HepG2 (cell line): ENCODE results near the gene CCT4. TPM values are rescaled to one million over a fixed set of nuclear protein-coding genes. Genes with fewer than 3 reads are reported as not detected.

Experiments used
- ATAC-seq: fragments of 200-7000 bp; cut with Tn5 transposase; 3 replicates; pipeline ENCODE4 v1.9.1; 2020; ENCODE audit warnings: mild to moderate bottlenecking, moderate library complexity
- BruUV-seq: library from RNA; stranded (reverse); fragments of 400-500 nt; replicated peaks from 2 replicates; lab custom pipeline; 2021; lab: Mats Ljungman, UMichigan
- CTCF ChIA-PET: fragments of 300-600 bp; formaldehyde crosslinking; extraction: SDS; loops from one replicate; lab custom pipeline; 2021; ENCODE audit warnings: low total read pairs, inconsistent platforms, low intra/inter-chr PET ratio; lab: Yijun Ruan, JAX
- POLR2A ChIA-PET: fragments of 350-600 bp; sonication (Branson Sonifier 250); formaldehyde crosslinking; loops from one replicate; lab custom pipeline; 2020; ENCODE audit warnings: antibody characterized with exemption, inconsistent platforms; lab: Yijun Ruan, JAX
- DNase-seq: peaks from one replicate; pipeline ENCODE4 v3.0.0-alpha.2; 2015; ENCODE audit warnings: low spot score
- FAIRE-seq: peaks from 3 replicates; lab custom pipeline; 2011; peaks lifted over from hg19 to GRCh38; lab: Jason Lieb, UNC
- H2AFZ ChIP-seq: one replicate; pipeline ENCODE4 v1.6.1; 2011; ENCODE audit warnings: low read length, inconsistent platforms
- H3K27ac ChIP-seq: fragments of 300-600 bp; 3 replicates; pipeline ENCODE4 v1.8.0; 2011; ENCODE audit warnings: mixed run types, mild to moderate bottlenecking, mixed read lengths, low read length, inconsistent platforms; ENCODE audit not compliant: insufficient read depth; ENCODE audit errors: extremely low read length
- H3K27me3 ChIP-seq, 2 experiments: fragments of 200-600 bp in 1 of 2; 2 replicates in 1 of 2; 3 replicates in 1 of 2; pipeline versions ENCODE4 v1.6.0 to v1.8.0; 2011; ENCODE audit warnings: low read length in 2 of 2, mild to moderate bottlenecking in 2 of 2, moderate library complexity in 2 of 2, inconsistent platforms in 1 of 2; ENCODE audit not compliant: insufficient read depth in 2 of 2, control insufficient read depth in 1 of 2
- H3K36me3 ChIP-seq, 2 experiments: fragments of 200-600 bp in 1 of 2; replicated peaks in 1 of 2; 2 replicates in 1 of 2; 3 replicates in 1 of 2; pipeline versions ENCODE4 v1.5.1 to v1.8.0; 2011; ENCODE audit warnings: low read length in 2 of 2, inconsistent platforms in 1 of 2; ENCODE audit not compliant: insufficient read depth in 2 of 2, control insufficient read depth in 1 of 2
- H3K4me1 ChIP-seq: 2 replicates; pipeline ENCODE4 v1.5.1; 2012; ENCODE audit warnings: low read length, inconsistent platforms; ENCODE audit not compliant: insufficient read depth
- H3K4me2 ChIP-seq: 2 replicates; pipeline ENCODE4 v1.6.0; 2011; ENCODE audit warnings: low read depth, low read length, inconsistent platforms
- H3K4me3 ChIP-seq, 3 experiments: fragments of 200-600 bp in 1 of 3; sonication (generic), shearing (Covaris generic) in 1 of 3; replicated peaks in 1 of 3; 2 replicates each; pipeline ENCODE4 v1.5.1; 2011 to 2016; ENCODE audit warnings: low read length in 3 of 3, inconsistent platforms in 2 of 3, low read depth in 2 of 3, mild to moderate bottlenecking in 2 of 3, control low read depth in 1 of 3, mixed read lengths in 1 of 3; ENCODE audit not compliant: insufficient read depth in 1 of 3
- H3K79me2 ChIP-seq: one replicate; pipeline ENCODE4 v1.6.1; 2011; ENCODE audit warnings: low read length, inconsistent platforms; ENCODE audit not compliant: insufficient read depth
- H3K9ac ChIP-seq: 2 replicates; pipeline ENCODE4 v1.6.0; 2011; ENCODE audit warnings: mild to moderate bottlenecking, low read depth, low read length, inconsistent platforms; ENCODE audit not compliant: insufficient read depth
- H3K9me3 ChIP-seq: 2 replicates; pipeline ENCODE4 v1.5.1; 2012; ENCODE audit warnings: mild to moderate bottlenecking, low read length
- H4K20me1 ChIP-seq: 2 replicates; pipeline ENCODE4 v1.6.0; 2011; ENCODE audit warnings: inconsistent platforms, mild to moderate bottlenecking, low read length, moderate library complexity; ENCODE audit not compliant: insufficient read depth
- FOXK2 ChIP-seq: fragments of 450-650 bp; IDR thresholded peaks from 2 replicates; pipeline ENCODE4 v1.6.1; 2016
- JUNB ChIP-seq: sonication (generic); formaldehyde crosslinking; IDR thresholded peaks from 2 replicates; pipeline ENCODE4 v1.8.0; 2022; ENCODE audit warnings: missing genetic modification reagents, mild to moderate bottlenecking, borderline replicate concordance
- PHF5A ChIP-seq: IDR thresholded peaks from one replicate; pipeline ENCODE4 v1.6.1; 2018; ENCODE audit warnings: low read depth, missing genetic modification reagents; ENCODE audit not compliant: unreplicated experiment
- SETDB1 ChIP-seq: sonication (generic); formaldehyde crosslinking; IDR thresholded peaks from 2 replicates; pipeline ENCODE4 v1.5.1; 2020; ENCODE audit warnings: missing genetic modification reagents, mild to moderate bottlenecking, borderline replicate concordance
- SP1 ChIP-seq, 2 experiments: fragments of 450-650 bp in 1 of 2; sonication (generic) in 1 of 2; formaldehyde crosslinking in 1 of 2; IDR thresholded peaks; 2 replicates each; pipeline versions ENCODE4 v1.4.0 to v1.6.1; 2016 to 2020; ENCODE audit warnings: missing genetic modification reagents in 1 of 2
- ZFP36 ChIP-seq: fragments of 150-350 bp; IDR thresholded peaks from 2 replicates; pipeline ENCODE4 v1.6.1; 2018; ENCODE audit warnings: borderline replicate concordance, low read length, low read depth; ENCODE audit not compliant: partially characterized antibody
- ZFP36L1 ChIP-seq: sonication (generic); formaldehyde crosslinking; IDR thresholded peaks from 2 replicates; pipeline ENCODE4 v1.8.0; 2022; ENCODE audit warnings: mild to moderate bottlenecking, missing genetic modification reagents, moderate library complexity
- ZNF34 ChIP-seq: sonication (generic); formaldehyde crosslinking; IDR thresholded peaks from 2 replicates; pipeline ENCODE4 v1.4.0; 2020; ENCODE audit warnings: mild to moderate bottlenecking, missing genetic modification reagents, borderline replicate concordance
- WGBS: methylation state at CpG from one replicate; pipeline ENCODE4 v1.1.6; 2017; ENCODE audit warnings: low lambda C conversion rate; 5-methylcytosine and 5-hydroxymethylcytosine counted together
- in situ Hi-C: cut with HindIII; loops from 2 replicates; pipeline ENCODE4 v1.10.0; 2017; ENCODE audit warnings: low pct_unique_long_range_greater_than_20kb; ENCODE audit not compliant: extremely low pct_ligation_motif_present
- intact Hi-C: fragments of 100-400 bp; cut with micrococcal nuclease; formaldehyde crosslinking; loops from one replicate; pipeline ENCODE4 v1.10.0; 2022; ENCODE audit not compliant: unreplicated experiment
- polyA plus RNA-seq, 8 experiments: library from polyadenylated mRNA; depleted of rRNA in 3 of 8; stranded (reverse) in 7 of 8; unstranded in 1 of 8; fragments of >200 nt; fragmentation: Illumina TruSeq in 4 of 8; extraction: Trizol in 4 of 8; gene quantifications; 2 replicates each; pipeline versions ENCODE4 v1.2.1 to v1.2.3, GENCODE V29; 2011 to 2016; ENCODE audit warnings: low read depth in 4 of 8, missing spikeins in 1 of 8, mixed read lengths in 1 of 8; ENCODE audit not compliant: insufficient read depth in 1 of 8
- total RNA-seq, 5 experiments: library from RNA; depleted of rRNA; stranded (reverse); fragments of >200 nt; fragmentation: Illumina TruSeq; extraction: Trizol; gene quantifications; 2 replicates each; pipeline ENCODE4 v1.2.3, GENCODE V29; 2016; ENCODE audit warnings: low read depth in 1 of 5
- TF ChIP-seq, protein P1 (sequence below): sonication (generic); formaldehyde crosslinking; IDR thresholded peaks from 2 replicates; pipeline ENCODE4 v1.4.0; 2020; ENCODE audit warnings: mild to moderate bottlenecking, missing genetic modification reagents

CCT4 gene
- total and polyA plus RNA-seq, 2 of the 13 experiments (the other 11 are each of a cell fraction or from before 2014, with no cell fraction given), result 138 to 340 TPM

DNA sequence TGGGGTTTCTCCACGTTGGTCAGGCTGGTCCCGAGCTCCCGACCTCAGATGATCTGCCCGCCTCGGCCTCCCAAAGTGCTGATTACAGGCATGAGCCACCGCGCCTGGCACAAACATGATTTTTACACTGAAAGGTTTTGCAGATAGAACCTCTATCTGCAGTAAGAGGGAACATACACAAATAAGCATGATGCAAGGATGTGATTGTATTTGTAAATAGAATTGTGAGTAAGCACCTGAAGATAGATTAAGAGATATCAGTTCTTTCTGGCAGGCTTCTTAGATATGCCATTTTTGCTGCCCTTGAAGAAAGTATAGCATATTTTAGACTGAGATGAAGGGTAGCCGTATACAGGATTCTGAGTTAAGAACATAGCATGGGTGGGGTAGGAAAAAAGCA lies 20.7 kb upstream of the CCT4 start:
- in situ Hi-C loops (no loop called here), intact Hi-C loops (no loop called here)
- DNase-seq (no peak), FAIRE-seq (no peak), ATAC-seq (no peak)
- no peaks in the 10 kb centered on the region for H3K36me3 ChIP-seq
- no peak overlapping the region for H3K27ac ChIP-seq
- no peak overlapping the region for H3K4me3 ChIP-seq
- ChIA-PET POLR2A (no interaction called here), CTCF (no interaction called here)
- H3K79me2 ChIP-seq, result peaks cover 4% of the 10 kb centered on the region
- BruUV-seq, result no TSS peak
- no peaks in the 10 kb centered on the region for H4K20me1 ChIP-seq
- no peak overlapping the region for H2AFZ ChIP-seq
- WGBS, result 98% methylated on average over 8 of the region's 8 CpGs
- no peak overlapping the region for H3K4me2 ChIP-seq
- H3K9ac ChIP-seq, result no peak overlapping the region
- no peak for TF ChIP-seq ZFP36
- TF ChIP-seq, protein P1, sequence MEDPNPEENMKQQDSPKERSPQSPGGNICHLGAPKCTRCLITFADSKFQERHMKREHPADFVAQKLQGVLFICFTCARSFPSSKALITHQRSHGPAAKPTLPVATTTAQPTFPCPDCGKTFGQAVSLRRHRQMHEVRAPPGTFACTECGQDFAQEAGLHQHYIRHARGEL, result no peak
- H3K4me1 ChIP-seq, result peaks cover 18% of the 10 kb centered on the region
- H3K27me3 ChIP-seq, result no peaks in the 10 kb centered on the region
- H3K9me3 ChIP-seq, result no peaks in the 10 kb centered on the region

DNA sequence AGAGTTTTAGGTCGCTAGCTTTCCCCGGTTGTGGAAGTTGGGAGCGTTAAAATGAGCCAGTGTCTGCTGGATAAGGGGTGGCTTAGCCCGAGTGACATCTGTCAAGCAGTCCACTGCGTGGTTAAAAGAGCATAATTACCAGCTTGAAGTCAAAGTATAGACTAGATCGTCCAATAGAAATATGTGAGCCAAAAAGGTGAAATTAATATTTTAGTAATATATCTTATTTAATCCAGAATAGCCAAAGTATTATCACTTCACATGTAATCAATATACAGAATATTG lies 17.7 kb upstream of the CCT4 start:
- no peak for TF ChIP-seq SETDB1
- no peak for TF ChIP-seq ZNF34
- TF ChIP-seq SP1 (IDR thresholded peaks at IDR 0.05), result no peak
- no peak for TF ChIP-seq SP1 (CRISPR knock-in tag; IDR thresholded peaks at IDR 0.05)
- no peak for TF ChIP-seq FOXK2
- 0 out of 2 replicates have a peak, but pooled peaks have one; percentile 35 for TF ChIP-seq ZFP36L1 (CRISPR knock-in tag)
- no peak for TF ChIP-seq JUNB (CRISPR knock-in tag)
- TF ChIP-seq PHF5A (CRISPR knock-in tag), result no peak
- peak overlapping the region; percentile 78 for H3K9ac ChIP-seq
- H3K36me3 ChIP-seq, result no peaks in the 10 kb centered on the region
- H3K4me3 ChIP-seq, result peak overlapping the region; percentile 83 to 97 (median 90)
- ATAC-seq, result peak; percentile 57
- no peak overlapping the region for H3K27ac ChIP-seq
- intact Hi-C loops, result no loop called here
- H3K79me2 ChIP-seq, result peaks cover 4% of the 10 kb centered on the region
- no peak for FAIRE-seq
- BruUV-seq, result no TSS peak
- no peaks in the 10 kb centered on the region for H4K20me1 ChIP-seq
- H3K4me1 ChIP-seq, result peaks cover 18% of the 10 kb centered on the region
- no peaks in the 10 kb centered on the region for H3K9me3 ChIP-seq
- peak overlapping the region; percentile 82 for H3K4me2 ChIP-seq
- in situ Hi-C loops, result no loop called here
- 1% methylated on average over 6 of the region's 6 CpGs for WGBS
- DNase-seq, result no peak
- ChIA-PET CTCF (no interaction called here), POLR2A (interaction anchor here (1.2 to 1.6 kb wide), 3 partner anchors 10 to 368 kb away, joined by 4 to 6 read pairs (median 5); partner anchors contain the start of genes FAM161A and XPO1)
- no peaks in the 10 kb centered on the region for H3K27me3 ChIP-seq
- H2AFZ ChIP-seq, result peak overlapping the region; percentile 62
